Stimulated activated CD4-positive, alpha-beta T cell treated with anti-CD3 and anti-CD28 coated beads, Interleukin-1b, Interleukin-23, amount 100 ng/mL, for 48 hours (primary cell): Measurements from ENCODE around the gene MRPL21.
"Not testable (repeated sequence)": the region's sequence is repeated elsewhere in the genome, so short reads cannot be mapped to it uniquely, and the experiment has no call there.

Source experiments
- DNase-seq: peaks from one replicate; pipeline ENCODE4 v3.0.0-alpha.2; 2020

The MRPL21 gene

GRCh38 chr11:68908273-68908672 lies 4.6 kb upstream of the MRPL21 start:
- no peak for DNase-seq

GRCh38 chr11:68905421-68906360 lies 2.1 kb upstream of the MRPL21 start:
- no peak for DNase-seq

- peak; percentile 13 for DNase-seq
Observed at GRCh38 chr11:68904248-68904847, 716 bp upstream of the MRPL21 start.

- no peak for DNase-seq
Observed at GRCh38 chr11:68900835-68901381, 2.7 kb downstream of the MRPL21 start.

DNA sequence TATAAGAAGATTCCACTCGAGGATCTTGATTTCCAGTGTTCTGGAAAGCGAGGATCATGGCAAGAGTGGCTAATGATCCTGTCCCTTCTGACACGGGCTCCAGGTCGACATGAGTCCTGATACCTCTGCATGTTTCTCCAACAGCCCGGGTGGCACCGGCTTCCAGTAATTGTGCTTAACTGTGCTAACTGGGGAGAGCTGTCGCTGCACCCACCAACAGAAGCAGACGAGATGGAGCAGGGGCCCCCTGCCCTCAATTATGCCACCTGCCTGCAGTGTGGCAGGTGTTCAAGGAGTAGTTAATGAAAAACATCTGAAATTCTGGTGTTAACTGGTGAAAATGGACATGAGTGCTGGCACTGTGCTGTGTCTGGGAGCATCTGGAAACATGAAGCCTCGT lies 6.2 kb downstream of the MRPL21 start:
- no peak for DNase-seq

DNA sequence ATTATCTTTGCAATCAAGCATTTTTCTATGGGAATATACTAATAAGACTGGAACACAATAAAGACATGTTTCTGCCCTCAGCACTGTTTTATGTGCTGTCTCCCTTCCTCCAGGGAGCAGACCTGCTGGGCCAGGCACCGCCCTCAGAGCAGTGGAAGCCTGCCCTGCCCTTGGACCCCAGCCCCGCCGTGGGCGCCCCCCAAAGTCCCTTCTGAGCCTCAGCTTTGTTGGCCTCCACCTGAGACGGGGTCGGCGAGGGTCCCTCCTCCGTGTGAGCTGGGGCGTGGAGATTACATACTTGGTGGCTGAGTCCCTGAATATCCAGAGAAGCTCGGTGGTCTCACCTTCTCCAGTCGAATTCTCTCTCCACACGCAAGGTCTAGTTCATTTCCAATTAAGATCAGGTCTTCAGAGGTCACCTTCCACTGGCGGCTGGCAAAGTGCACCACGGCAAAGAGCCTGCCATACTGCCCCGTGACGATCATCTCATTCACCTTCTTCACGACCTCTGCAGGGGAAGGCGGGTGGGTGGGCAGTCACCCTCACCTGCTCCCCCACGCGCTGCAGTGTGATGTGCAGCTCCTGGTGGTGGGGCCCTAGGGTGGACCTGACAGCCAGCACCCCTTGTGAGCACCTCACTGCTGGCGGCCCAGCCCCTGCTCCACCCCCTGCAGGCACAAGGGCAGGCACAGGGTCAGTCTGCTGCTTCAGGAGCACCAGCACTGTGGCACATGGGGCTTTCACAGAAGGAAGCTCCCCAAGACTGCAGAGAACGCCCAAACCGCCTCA lies 7.3 kb downstream of the MRPL21 start:
- DNase-seq: no peak

DNA sequence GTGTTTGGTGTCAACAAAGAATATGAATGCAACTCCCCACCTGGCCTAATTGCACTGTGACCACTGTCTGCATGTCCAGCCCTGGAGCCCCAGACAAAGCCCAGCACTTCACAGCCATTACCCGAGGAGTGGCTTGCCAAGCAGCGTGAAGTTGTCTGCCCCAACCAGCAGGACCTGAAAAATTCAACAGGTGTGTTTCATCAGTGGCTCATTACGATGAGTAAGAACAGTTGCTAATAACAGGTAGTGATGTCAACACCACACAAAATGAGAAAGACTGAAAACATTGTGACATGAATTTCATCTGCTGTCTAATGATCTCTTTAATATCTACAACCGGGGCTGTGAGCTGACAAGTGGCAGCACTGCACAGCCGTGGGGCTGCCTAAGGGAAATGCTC lies 10.3 kb downstream of the MRPL21 start:
- DNase-seq: no peak

GRCh38 chr11:68892576-68892975 lies 11.1 kb downstream of the MRPL21 start:
- no peak for DNase-seq

- no peak for DNase-seq
Observed at GRCh38 chr11:68891351-68891948, 12.2 kb downstream of the MRPL21 start.

DNA sequence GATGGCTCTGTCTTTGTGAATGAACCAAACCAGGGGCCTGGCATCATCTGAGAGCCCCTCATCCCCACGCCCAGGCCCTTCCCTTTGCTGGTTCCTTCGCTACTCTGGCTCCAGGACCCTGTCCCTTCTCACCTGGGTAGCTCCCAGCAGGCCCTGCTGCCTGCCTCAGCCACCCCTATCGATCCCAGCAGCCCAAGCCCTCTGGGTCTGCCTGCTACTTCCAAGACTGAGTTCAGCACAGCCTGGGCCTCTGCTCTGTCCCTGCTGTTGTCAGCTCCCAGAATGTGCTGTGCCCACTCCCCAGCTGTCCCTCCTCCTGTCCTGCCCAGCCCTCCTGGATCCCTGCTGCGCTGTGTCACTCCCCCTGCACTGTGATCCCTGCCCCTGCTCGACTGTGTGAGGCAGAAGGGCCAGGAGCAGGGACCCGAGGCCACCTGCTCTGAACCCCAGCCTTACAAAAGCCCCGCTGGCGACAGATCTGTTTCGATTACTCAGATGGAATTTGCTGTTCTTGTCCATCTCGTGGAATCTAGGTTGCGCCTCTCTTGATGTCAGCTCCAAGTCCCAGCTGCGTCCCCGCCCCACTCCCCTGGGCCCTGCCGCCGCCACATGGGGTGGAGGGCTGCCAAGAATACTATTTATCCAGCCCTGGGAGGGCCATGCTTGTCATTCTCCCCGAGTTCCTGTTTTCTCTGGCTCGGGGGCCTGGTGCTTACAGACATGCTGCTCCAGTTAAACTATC lies 13.0 kb downstream of the MRPL21 start:
- no peak for DNase-seq

- DNase-seq: no peak
Observed at GRCh38 chr11:68889948-68890446, 13.6 kb downstream of the MRPL21 start.

DNA sequence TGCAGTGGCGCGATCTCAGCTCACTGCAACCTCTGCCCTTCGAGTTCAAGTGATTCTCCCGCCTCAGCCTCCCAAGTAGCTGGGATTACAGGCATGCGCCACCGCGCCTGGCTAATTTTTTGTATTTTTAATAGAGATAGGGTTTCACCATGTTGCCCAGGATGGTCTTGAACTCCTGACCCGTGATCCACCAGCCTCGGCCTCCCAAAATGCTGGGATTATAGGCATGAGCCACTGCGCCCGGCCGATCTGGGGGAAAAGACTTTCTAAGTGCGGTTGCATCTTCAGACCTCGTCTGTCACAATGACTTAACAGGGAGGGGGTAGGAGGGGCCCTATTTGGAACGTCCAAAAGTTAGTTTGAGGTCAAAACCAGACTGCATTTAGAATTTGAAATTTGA lies 18.8 kb downstream of the MRPL21 start:
- DNase-seq: not testable (repeated sequence)

DNA sequence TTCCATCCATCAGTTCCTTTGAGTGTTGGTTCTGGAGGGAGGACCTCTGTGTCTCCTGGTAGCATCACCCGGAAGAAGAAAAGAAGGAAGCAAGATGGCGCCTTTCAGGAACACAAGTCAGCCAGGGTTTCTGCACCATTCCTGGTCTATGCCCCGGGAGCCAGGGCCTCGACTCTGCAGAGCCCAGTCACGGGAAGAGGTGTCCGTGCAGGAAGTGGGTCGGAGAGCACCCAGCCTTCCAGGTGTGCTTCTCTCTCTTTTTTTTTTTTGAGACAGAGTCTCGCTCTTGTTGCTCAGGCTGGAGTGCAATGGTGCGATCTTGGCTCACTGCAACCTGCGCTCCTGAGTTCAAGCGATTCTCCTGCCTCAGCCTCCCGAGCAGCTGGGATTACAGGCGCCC lies 21.2 kb downstream of the MRPL21 start:
- no peak for DNase-seq

DNA sequence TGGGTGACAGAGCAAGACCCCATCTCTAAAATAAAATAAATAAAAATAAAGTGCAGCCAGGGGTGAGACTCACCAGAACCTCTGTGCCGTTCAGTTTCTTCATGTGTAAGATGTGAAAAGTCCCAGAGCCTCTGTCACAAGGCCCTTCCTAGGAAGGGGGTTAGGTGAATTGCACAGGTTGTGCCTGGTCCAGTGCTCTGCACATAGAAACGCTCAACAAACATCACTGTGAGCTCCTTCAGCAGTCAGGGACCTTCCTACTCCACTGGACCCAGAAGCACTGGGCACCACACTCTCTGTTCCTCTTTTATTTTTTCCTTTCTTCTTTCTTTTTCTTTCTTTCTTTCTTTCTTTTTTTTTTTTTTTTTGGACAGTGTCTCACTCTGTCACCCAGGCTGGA lies 22.3 kb downstream of the MRPL21 start:
- no peak for DNase-seq

DNA sequence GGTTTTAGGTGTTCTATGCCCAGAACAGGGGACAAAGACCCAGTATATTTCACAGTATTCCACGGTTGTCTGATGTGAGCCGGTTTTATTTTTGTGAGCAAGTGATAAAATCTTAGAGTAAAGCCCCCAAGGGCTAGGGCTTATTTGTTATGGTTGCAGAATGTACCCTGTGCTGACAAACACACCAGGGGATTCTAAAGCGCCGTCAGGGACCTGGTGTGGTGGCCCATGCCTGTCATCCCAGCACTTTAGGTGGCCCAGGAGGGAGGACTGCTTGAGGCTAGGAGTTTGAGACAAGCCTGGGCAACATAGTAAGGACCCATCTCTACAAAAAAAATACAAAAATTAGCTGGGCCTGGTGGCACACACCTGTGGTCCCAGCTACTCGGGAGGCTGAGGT lies 22.8 kb downstream of the MRPL21 start:
- no peak for DNase-seq

- no peak for DNase-seq
Observed at GRCh38 chr11:68878022-68878421, 25.6 kb downstream of the MRPL21 start.

DNA sequence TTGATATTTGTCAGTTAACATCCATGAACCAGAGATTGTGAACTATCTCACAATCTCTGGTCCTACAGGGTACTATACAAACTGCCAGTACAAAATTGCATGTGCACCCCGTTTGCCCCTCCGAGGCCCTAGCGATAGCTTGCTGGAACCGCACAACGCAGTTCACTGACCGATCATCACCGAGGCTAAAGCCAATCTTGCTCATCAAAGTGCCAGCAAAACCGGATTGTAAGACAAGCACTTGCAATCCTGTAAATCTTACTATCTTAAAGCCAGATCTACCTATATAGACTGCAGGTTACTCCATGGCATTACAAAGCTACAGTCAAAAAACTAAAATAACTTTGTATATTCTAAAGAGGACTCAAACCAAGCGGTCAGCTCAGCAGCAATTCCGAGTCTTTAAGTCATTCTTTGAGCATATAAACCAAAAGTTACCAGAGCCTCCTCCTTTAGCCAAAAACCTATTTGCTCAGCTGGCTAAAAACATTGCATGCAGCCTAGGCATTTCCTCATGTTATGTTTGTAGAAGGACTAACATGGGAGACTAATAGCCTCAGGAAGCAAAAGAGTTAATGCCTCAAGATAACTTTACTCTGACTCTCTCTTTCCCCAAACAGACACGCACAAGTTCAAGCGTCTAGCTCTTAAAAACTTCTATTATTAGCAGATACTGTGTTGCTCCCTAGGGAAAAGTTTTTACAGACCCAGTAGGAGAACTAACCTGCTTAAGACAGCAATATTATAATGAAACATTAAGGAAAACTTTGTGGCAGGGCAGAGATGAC lies 31.2 kb downstream of the MRPL21 start:
- no peak for DNase-seq

DNA sequence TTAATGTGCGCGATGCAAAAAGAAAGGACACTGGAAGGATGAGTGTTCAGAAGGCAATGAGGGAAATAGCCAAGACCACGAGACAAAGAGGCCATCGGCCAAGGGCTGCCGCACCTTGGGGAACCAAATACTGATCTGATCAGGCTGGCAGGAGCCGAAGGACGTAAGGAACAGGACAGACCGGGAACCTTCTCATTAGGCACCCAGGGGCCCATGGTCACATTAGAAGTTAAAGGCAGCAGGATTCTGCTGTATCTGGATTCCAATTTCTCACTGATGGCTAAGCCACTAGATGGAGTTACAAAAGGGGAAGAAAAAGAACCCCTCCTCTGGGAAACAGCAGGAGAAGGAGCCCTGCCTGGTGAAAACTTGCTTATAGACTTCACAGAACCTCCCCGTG lies 33.2 kb downstream of the MRPL21 start:
- no peak for DNase-seq

DNA sequence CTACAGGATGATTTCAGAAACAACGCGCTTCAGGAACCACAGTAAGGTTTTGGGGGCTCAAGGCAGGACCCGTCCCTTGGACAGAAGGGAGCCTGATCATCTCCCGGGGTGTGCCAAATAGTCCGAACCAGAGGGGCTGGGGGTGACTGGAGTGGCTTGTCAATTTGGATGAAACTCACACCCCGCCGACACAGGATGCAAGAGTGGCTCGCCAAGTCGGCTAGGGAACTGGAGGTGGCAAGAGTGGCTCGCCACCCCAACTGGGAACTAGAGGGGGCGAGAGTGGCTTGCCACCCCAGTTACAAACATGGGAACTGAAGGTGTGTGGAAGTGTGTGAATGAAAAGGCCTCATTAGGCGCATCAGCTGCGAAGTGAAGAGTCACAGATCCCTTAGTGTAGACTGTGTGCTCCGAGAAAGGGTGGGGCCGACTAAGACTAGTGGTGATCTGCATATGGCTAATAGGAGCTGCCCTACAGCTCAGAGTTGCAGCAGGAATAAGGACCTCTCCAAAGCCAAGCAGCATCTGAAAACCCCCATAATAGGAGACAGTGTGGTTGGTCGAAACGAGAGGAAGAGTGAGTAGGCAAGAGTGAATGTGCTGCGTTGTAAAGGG lies 35.3 kb downstream of the MRPL21 start:
- DNase-seq: no peak

DNA sequence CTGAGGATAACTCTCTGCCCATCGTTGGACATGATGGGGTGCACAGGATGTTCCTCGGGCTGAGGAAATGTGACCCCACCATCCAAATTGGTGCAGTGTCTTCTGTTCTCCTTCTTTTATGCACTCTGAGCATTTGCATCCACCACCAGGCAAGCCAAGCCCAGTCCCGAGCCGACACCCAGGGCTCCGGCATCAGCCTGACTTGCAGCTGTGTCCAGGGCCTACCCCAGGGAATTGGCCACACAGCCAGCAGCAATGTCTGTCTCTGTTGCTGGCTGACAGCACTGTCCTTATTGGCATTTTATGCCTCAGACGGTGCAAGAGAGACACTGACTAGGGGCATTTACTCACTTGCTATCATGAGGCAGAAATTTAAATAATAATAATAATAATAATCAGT lies 36.6 kb downstream of the MRPL21 start:
- no peak for DNase-seq

DNA sequence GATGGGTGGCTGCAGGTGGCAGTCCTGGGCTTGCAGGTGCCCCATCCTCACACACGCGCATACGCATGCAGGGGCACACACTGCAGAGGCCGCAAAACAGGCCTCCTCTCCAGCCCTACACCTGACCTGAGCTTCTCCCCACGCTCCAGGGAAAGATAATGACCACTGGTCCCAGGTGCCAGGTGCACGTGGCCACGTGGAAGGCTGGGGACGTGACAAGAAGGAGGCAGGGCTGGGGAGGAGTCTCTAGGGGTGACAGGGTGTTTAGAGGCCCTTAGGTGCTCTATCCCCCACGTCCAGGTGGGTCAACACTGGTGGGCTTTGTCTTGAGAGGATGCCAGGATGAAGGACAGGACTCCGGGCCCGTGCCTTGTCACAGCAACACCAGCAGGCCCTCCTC lies 38.4 kb downstream of the MRPL21 start:
- DNase-seq: no peak
